HG02943 (cell line): ENCODE measurements around the gene MT1M.
"Not testable (repeated sequence)": the region's sequence is repeated elsewhere in the genome, so short reads cannot be mapped to it uniquely, and the experiment has no call there.

Source experiments
- ATAC-seq: cut with Tn5 transposase; IDR thresholded peaks from one replicate; pipeline ENCODE4 v1.9.1; 2021; ENCODE audit warnings: mild to moderate bottlenecking, low read depth, moderate library complexity; ENCODE audit not compliant: unreplicated experiment

MT1M gene

GRCh38 chr16:56608043-56608875, 24.2 kb upstream of the MT1M start, which contains the start of gene MT2A:
MT2A (plus strand) TSS chr16:56608584; CDS start chr16:56608656, 72 bp downstream.
- peak; percentile 84 for ATAC-seq

GRCh38 chr16:56608876-56609462, 23.5 kb upstream of the MT1M start:
- ATAC-seq = peak; percentile 11

GRCh38 chr16:56609463-56609921, 23.0 kb upstream of the MT1M start:
- ATAC-seq = peak; percentile 51

- ATAC-seq = no peak
These were observed 22.3 kb upstream of the MT1M start for GRCh38 chr16:56610017-56610608.

GRCh38 chr16:56610609-56611111, 21.8 kb upstream of the MT1M start:
- ATAC-seq = no peak

GRCh38 chr16:56611281-56611833, 21.1 kb upstream of the MT1M start:
- ATAC-seq = no peak

- no peak for ATAC-seq
These were observed 18.8 kb upstream of the MT1M start for GRCh38 chr16:56613706-56614105.

- no peak for ATAC-seq
These were observed 17.9 kb upstream of the MT1M start for GRCh38 chr16:56614549-56614991.

GRCh38 chr16:56615353-56615752, 17.1 kb upstream of the MT1M start:
- ATAC-seq = no peak

- no peak for ATAC-seq
These were observed 15.7 kb upstream of the MT1M start for GRCh38 chr16:56616608-56617211.

- no peak for ATAC-seq
These were observed 15.0 kb upstream of the MT1M start for GRCh38 chr16:56617212-56618085.

- ATAC-seq = no peak
These were observed 14.3 kb upstream of the MT1M start for GRCh38 chr16:56618138-56618537.

GRCh38 chr16:56620339-56620897, 12.0 kb upstream of the MT1M start:
- no peak for ATAC-seq

GRCh38 chr16:56621665-56622445, 10.6 kb upstream of the MT1M start:
- not testable (repeated sequence) for ATAC-seq

- not testable (repeated sequence) for ATAC-seq
These were observed 9.3 kb upstream of the MT1M start for GRCh38 chr16:56623184-56623583.

- no peak for ATAC-seq
These were observed 8.8 kb upstream of the MT1M start for GRCh38 chr16:56623637-56624036.

GRCh38 chr16:56625140-56625942, 7.1 kb upstream of the MT1M start, which contains the start of gene MT1E:
MT1E (plus strand) TSS chr16:56625781; CDS start chr16:56625852, 71 bp downstream.
- ATAC-seq = no peak
